Ovary (tissue), 3 donors: Measurements from ENCODE around the gene BCORL1.

ENCODE experiments used
- CTCF ChIP-seq, 3 donors: fragments of 450-650 bp in 2 of 3; fragments of 200-600 bp in 1 of 3; IDR thresholded peaks; one replicate each; pipeline versions ENCODE4 v1.5.1 to v1.8.0; 2016 to 2022; ENCODE audit warnings: antibody characterized with exemption in 3 of 3, mild to moderate bottlenecking in 1 of 3
- POLR2A ChIP-seq: fragments of 450-650 bp; IDR thresholded peaks from one replicate; pipeline ENCODE4 v1.6.1; 2017; ENCODE audit warnings: antibody characterized with exemption, mild to moderate bottlenecking, moderate library complexity
- donor health status: DM: no; HTN: no; CAD: no.

DNA sequence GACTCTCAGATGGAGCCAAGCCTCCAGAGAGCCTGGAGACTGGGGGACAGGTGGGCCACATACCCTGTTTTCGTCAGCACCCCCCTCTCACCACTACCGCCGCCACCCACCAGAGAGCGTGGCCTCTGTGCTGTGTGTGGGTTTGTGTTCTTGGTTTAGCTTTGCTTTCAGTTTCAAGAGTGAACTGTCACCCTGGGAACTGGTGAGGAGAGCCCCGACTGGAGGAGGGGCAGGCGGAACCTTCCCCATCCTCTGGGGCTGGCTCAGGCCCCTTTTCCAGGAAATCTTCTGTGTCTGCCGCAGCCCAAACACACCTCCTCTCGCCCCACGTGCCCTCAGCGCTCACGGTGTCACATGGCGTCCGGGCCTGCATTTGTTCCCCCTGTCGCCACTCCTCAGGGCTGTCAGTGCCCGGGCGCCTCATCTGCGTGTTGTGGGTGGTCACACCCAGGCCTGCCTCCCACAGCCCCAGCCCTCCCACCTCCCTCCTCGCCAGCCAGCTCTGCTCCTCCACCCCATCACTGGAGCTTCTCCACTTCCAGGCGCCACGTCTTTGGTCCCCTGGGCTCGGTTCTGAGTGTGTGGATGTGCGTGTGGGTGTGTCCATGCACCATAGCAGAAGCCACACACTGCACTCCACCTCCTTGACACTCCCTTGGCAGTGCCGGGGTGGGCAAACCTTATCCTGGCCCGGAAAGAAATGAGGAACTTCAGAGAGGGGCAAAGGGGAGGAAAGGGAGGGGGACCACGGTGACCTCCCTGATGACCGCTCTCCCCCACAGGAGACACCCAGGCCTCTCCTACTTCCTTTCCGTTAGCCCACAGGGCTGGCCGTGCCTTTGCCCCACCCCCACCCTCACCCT is 100.0 kb downstream of the BCORL1 start:
- TF ChIP-seq CTCF (IDR thresholded peaks at IDR 0.05) (no peak), POLR2A (no peak)
